A673 (cell line): ENCODE data around the gene POMT2.

Source experiments
- CTCF ChIP-seq: fragments of 300-800, 200-600 bp; sonication (generic); conservative IDR thresholded peaks from 2 replicates; pipeline ENCODE4 v1.5.1; 2017; ENCODE audit warnings: low read depth, mild to moderate bottlenecking, antibody characterized with exemption, low read length, moderate library complexity, mixed read lengths
- EZH2 ChIP-seq: fragments of 200-600 bp; sonication (generic); IDR thresholded peaks from 2 replicates; pipeline ENCODE4 v1.6.1; 2017; ENCODE audit warnings: borderline replicate concordance, low read depth, mild to moderate bottlenecking, mixed read lengths, antibody characterized with exemption, low read length; ENCODE audit not compliant: poor library complexity, severe bottlenecking

DNA sequence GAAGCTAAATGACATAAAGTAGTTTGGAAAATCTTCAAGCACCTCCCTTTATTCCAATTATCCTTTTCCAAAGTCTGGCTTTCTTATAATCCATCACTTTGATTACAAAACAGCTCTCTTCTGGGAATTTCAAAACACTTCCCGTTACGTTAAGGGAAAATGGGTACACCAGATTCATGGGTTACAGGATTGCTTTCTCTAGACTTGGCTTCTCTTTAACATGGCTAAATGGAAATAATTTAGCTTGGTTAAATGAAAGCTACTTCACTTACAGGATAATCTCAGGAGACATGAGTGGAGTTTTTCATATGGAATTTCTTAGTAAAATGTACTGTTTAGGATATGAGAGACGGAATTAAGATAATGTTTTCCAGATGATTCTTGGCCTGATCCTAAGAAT, 14.9 kb upstream of the POMT2 start:
- no peak for TF ChIP-seq CTCF
- no peak for TF ChIP-seq EZH2
